Activated CD4-positive, alpha-beta T cell treated with anti-CD3 and anti-CD28 coated beads for 24 hours (primary cell): ENCODE results near the gene DCDC1.
"Not testable (repeated sequence)": the region's sequence is repeated elsewhere in the genome, so short reads cannot be mapped to it uniquely, and the experiment has no call there.

Source experiments
- DNase-seq, 2 donors: peaks; one replicate each; pipeline ENCODE4 v3.0.0-alpha.2; 2020; ENCODE audit warnings: low read depth in 2 of 2

Gene DCDC1

GRCh38 chr11:31326470-31327148 lies 42.9 kb downstream of the DCDC1 start:
- DNase-seq = no peak

GRCh38 chr11:31325160-31325559 lies 44.4 kb downstream of the DCDC1 start:
- no peak for DNase-seq

GRCh38 chr11:31323145-31323544 lies 46.4 kb downstream of the DCDC1 start:
- DNase-seq = no peak

- not testable (repeated sequence) for DNase-seq
Observed at GRCh38 chr11:31321494-31321893, 48.0 kb downstream of the DCDC1 start.

- no peak for DNase-seq
Observed at GRCh38 chr11:31303644-31304180, 65.8 kb downstream of the DCDC1 start.

GRCh38 chr11:31301549-31302510 lies 67.7 kb downstream of the DCDC1 start:
- DNase-seq = no peak

- no peak for DNase-seq
Observed at GRCh38 chr11:31295308-31295707, 74.2 kb downstream of the DCDC1 start.

GRCh38 chr11:31273527-31273926 lies 96.0 kb downstream of the DCDC1 start:
- not testable (repeated sequence) for DNase-seq

- DNase-seq = no peak
Observed at GRCh38 chr11:31267720-31268119, 101.8 kb downstream of the DCDC1 start.

GRCh38 chr11:31264834-31265233 lies 104.7 kb downstream of the DCDC1 start:
- DNase-seq = no peak

GRCh38 chr11:31262761-31263160 lies 106.8 kb downstream of the DCDC1 start:
- no peak for DNase-seq

- DNase-seq = no peak
Observed at GRCh38 chr11:31259797-31260196, 109.7 kb downstream of the DCDC1 start.

GRCh38 chr11:31254415-31254814 lies 115.1 kb downstream of the DCDC1 start:
- no peak for DNase-seq

- DNase-seq = no peak
Observed at GRCh38 chr11:31248768-31249167, 120.8 kb downstream of the DCDC1 start.

- DNase-seq = no peak
Observed at GRCh38 chr11:31247321-31247720, 122.2 kb downstream of the DCDC1 start.

- no peak for DNase-seq
Observed at GRCh38 chr11:31246451-31247165, 122.9 kb downstream of the DCDC1 start.

- DNase-seq = no peak
Observed at GRCh38 chr11:31243706-31244105, 125.8 kb downstream of the DCDC1 start.

- DNase-seq = peak in 1 of 2 donors; percentile 1
Observed at GRCh38 chr11:31240340-31240904, 129.1 kb downstream of the DCDC1 start.

- DNase-seq = no peak
Observed at GRCh38 chr11:31237819-31238760, 131.4 kb downstream of the DCDC1 start.

GRCh38 chr11:31236143-31236542 lies 133.4 kb downstream of the DCDC1 start:
- DNase-seq = no peak
